MCF 10A (cell line): ENCODE results near the gene C11orf24. TPM values are rescaled to one million over a fixed set of nuclear protein-coding genes. Genes with fewer than 3 reads are reported as not detected.

Experiments used
- BruUV-seq: library from RNA; stranded (reverse); fragments of 400-500 nt; replicated peaks from 2 replicates; lab custom pipeline; 2021; lab: Mats Ljungman, UMichigan
- CTCF ChIA-PET: fragments of 300-600 bp; sonication (Branson Sonifier 250); formaldehyde crosslinking; extraction: SDS; loops from one replicate; lab custom pipeline; 2021; ENCODE audit warnings: antibody characterized with exemption, inconsistent platforms; lab: Yijun Ruan, JAX
- POLR2A ChIA-PET: fragments of 300-600, 350-650 bp; sonication (Branson Sonifier 250); formaldehyde crosslinking; extraction: SDS; loops from one replicate; lab custom pipeline; 2020; ENCODE audit warnings: antibody characterized with exemption, inconsistent platforms; lab: Yijun Ruan, JAX
- DNase-seq: peaks from one replicate; pipeline ENCODE4 v3.0.0-alpha.2; 2018; ENCODE audit not compliant: unreplicated experiment
- H3K27ac Mint-ChIP-seq: one replicate; pipeline ENCODE4 v1.8.0; 2022; ENCODE audit warnings: mild to moderate bottlenecking, low read depth, mixed read lengths; ENCODE audit not compliant: unreplicated experiment
- H3K27me3 Mint-ChIP-seq: one replicate; pipeline ENCODE4 v1.8.0; 2022; ENCODE audit warnings: mixed read lengths; ENCODE audit not compliant: insufficient read depth, unreplicated experiment
- H3K36me3 Mint-ChIP-seq: one replicate; pipeline ENCODE4 v1.8.0; 2022; ENCODE audit warnings: mild to moderate bottlenecking, moderate library complexity, mixed read lengths; ENCODE audit not compliant: insufficient read depth, unreplicated experiment
- H3K4me1 Mint-ChIP-seq: one replicate; pipeline ENCODE4 v1.8.0; 2022; ENCODE audit warnings: mixed read lengths; ENCODE audit not compliant: insufficient read depth, unreplicated experiment
- H3K4me3 Mint-ChIP-seq: one replicate; pipeline ENCODE4 v1.8.0; 2022; ENCODE audit warnings: mild to moderate bottlenecking, moderate library complexity, mixed read lengths; ENCODE audit not compliant: unreplicated experiment
- H3K9me3 Mint-ChIP-seq: one replicate; pipeline ENCODE4 v1.8.0; 2022; ENCODE audit warnings: mixed read lengths; ENCODE audit not compliant: unreplicated experiment
- intact Hi-C: fragments of 100-400 bp; cut with micrococcal nuclease; formaldehyde crosslinking; loops from 2 replicates; pipeline ENCODE4 v1.14.1; 2022
- total RNA-seq: library from RNA; stranded (reverse); gene quantifications from 2 replicates; pipeline ENCODE4 v1.2.3, GENCODE V29; 2022
- TF ChIP-seq, protein P1 (sequence below): fragments of 200-600 bp; IDR thresholded peaks from one replicate; pipeline ENCODE4 v1.8.0; 2022; ENCODE audit warnings: antibody characterized with exemption, mild to moderate bottlenecking; ENCODE audit not compliant: unreplicated experiment

C11orf24 gene
- total RNA-seq, 1 experiment from 2014 or later = 69.2 TPM

DNA sequence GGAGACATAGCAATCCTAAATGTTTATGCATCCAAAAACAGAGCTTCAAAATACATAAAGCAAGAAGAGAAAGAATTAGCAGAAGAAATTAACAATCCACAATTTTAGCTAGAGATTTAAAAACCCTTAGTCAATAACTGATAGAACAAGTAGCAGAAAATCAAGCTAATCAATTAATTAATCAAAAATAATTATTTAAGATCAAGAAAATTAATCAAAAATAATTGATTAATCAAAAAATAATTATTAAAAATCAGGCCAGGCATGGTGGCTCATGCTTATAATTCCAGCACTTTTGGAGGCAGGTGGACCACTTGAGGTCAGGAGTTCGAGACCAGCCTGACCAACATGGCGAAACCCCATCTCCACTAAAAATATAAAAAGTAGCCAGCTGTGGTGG, 29.2 kb downstream of the C11orf24 start:
- Mint-ChIP-seq H3K4me3 (no peak overlapping the region), H3K36me3 (no peaks in the 10 kb centered on the region), H3K27ac (no peak overlapping the region), H3K4me1 (no peaks in the 10 kb centered on the region), H3K27me3 (no peaks in the 10 kb centered on the region), H3K9me3 (no peaks in the 10 kb centered on the region)
- intact Hi-C loops = no loop called here
- BruUV-seq = no TSS peak
- DNase-seq = no peak
- CTCF ChIA-PET = interaction anchor here (0.6 to 0.7 kb wide), 4 partner anchors 26 to 475 kb away, joined by 3 read pairs; no protein-coding TSS in a partner anchor
- TF ChIP-seq, protein P1, sequence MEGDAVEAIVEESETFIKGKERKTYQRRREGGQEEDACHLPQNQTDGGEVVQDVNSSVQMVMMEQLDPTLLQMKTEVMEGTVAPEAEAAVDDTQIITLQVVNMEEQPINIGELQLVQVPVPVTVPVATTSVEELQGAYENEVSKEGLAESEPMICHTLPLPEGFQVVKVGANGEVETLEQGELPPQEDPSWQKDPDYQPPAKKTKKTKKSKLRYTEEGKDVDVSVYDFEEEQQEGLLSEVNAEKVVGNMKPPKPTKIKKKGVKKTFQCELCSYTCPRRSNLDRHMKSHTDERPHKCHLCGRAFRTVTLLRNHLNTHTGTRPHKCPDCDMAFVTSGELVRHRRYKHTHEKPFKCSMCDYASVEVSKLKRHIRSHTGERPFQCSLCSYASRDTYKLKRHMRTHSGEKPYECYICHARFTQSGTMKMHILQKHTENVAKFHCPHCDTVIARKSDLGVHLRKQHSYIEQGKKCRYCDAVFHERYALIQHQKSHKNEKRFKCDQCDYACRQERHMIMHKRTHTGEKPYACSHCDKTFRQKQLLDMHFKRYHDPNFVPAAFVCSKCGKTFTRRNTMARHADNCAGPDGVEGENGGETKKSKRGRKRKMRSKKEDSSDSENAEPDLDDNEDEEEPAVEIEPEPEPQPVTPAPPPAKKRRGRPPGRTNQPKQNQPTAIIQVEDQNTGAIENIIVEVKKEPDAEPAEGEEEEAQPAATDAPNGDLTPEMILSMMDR = no peak
- POLR2A ChIA-PET = interaction anchor here (0.7 to 1.0 kb wide), 3 partner anchors 8 to 17 kb away, joined by 3 to 4 read pairs (median 3); no protein-coding TSS in a partner anchor

DNA sequence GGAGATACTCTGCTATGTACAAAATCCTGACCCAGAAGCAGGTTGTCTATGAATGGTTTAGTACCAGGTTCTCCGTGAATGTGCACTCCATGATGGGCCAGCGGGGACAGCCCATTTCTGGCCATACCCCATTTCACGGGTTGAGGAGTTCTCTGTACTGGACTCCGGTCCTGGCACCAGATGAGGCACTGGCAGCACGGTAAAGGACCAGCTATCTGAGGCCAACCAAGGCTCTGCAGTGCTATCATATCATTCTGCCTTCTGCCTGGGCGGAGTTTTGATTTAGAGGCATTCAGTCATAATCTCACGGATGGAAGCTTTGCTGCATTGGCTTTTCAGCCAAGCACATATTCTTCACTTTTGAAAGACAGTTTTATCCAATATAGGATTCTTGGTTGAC, 40.2 kb downstream of the C11orf24 start:
- Mint-ChIP-seq H3K4me1 (no peaks in the 10 kb centered on the region), H3K27ac (no peak overlapping the region), H3K4me3 (no peak overlapping the region), H3K9me3 (no peaks in the 10 kb centered on the region), H3K36me3 (no peaks in the 10 kb centered on the region), H3K27me3 (peaks cover 18% of the 10 kb centered on the region)
- no peak for DNase-seq
- CTCF ChIA-PET = interaction anchor here (0.6 to 1.3 kb wide), 3 partner anchors 25 to 576 kb away, joined by 3 to 4 read pairs (median 3); no protein-coding TSS in a partner anchor
- POLR2A ChIA-PET = interaction anchor here (0.6 kb wide), 1 partner anchor 48 kb away, joined by 3 read pairs; no protein-coding TSS in a partner anchor
- no TSS peak for BruUV-seq
- intact Hi-C loops = no loop called here
- TF ChIP-seq, protein P1 = no peak

DNA sequence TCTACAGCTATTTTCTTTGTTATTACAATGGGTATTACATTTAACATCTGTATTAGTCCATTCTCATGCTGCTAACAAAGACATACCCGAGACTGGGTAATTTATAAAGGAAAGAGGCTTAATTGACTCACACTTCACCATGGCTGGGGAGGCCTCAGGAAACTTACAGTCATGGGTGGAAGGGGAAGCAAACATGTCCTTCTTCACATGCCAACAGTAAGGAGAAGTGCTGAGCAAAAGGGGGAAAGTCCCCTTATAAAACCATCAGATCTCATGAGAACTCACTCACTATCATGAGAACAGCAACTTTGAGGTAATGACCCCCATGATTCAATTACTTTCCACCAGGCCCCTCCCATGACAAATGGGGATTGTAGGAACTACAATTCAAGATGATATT, 42.2 kb downstream of the C11orf24 start:
- TF ChIP-seq, protein P1 = no peak
- BruUV-seq = no TSS peak
- Mint-ChIP-seq H3K36me3 (no peaks in the 10 kb centered on the region), H3K9me3 (no peaks in the 10 kb centered on the region), H3K4me1 (no peaks in the 10 kb centered on the region), H3K27ac (no peak overlapping the region), H3K27me3 (peaks cover 15% of the 10 kb centered on the region), H3K4me3 (no peak overlapping the region)
- intact Hi-C loops = no loop called here
- no peak for DNase-seq
- ChIA-PET POLR2A (no interaction called here), CTCF (interaction anchor here (0.8 kb wide), 1 partner anchor 20 kb away, joined by 3 read pairs; no protein-coding TSS in a partner anchor)

DNA sequence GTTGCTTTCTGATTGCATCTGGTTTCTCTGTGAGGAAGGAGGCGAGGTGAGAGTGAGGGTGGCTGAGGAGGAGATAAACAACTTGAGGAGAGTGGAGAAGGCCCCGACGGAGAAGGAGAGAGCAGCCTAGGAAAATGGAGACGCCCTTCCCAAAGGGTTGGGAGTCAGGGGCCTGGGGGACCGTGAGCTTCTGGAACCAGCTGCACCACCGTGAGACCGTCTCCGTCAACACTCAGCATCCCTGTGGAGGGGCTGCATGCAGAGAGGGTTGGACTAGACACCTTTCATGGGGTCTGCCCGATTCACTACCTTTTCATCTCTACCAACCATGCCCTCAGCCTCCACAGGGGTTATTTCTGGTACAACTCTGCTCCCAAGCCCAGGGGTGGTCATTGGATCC, 45.4 kb downstream of the C11orf24 start:
- TF ChIP-seq, protein P1 = no peak
- H3K4me1 Mint-ChIP-seq = no peaks in the 10 kb centered on the region
- no peak for DNase-seq
- ChIA-PET POLR2A (no interaction called here), CTCF (interaction anchor here (0.6 to 1.2 kb wide), 2 partner anchors 18 to 143 kb away, joined by 3 to 4 read pairs; no protein-coding TSS in a partner anchor)
- BruUV-seq = no TSS peak
- no peak overlapping the region for H3K4me3 Mint-ChIP-seq
- no peaks in the 10 kb centered on the region for H3K9me3 Mint-ChIP-seq
- H3K36me3 Mint-ChIP-seq = no peaks in the 10 kb centered on the region
- intact Hi-C loops = no loop called here
- H3K27ac Mint-ChIP-seq = no peak overlapping the region
- no peaks in the 10 kb centered on the region for H3K27me3 Mint-ChIP-seq
